K562 (cell line): ENCODE results near the gene CSF1. TPM values are rescaled to one million over a fixed set of nuclear protein-coding genes. Genes with fewer than 3 reads are reported as not detected.

Experiments used
- BHLHE40 ChIP-seq: IDR thresholded peaks from 2 replicates; pipeline ENCODE4 v1.6.1; 2011; ENCODE audit warnings: low read length, improper control_type of control experiment
- DMBX1 ChIP-seq: fragments of 250-450 bp; sonication (Bioruptor Pico); IDR thresholded peaks from 2 replicates; pipeline ENCODE4 v1.8.0; 2022; ENCODE audit warnings: inconsistent platforms, mild to moderate bottlenecking, moderate library complexity, borderline replicate concordance
- ESRRA ChIP-seq: fragments of 450-650 bp; IDR thresholded peaks from 2 replicates; pipeline ENCODE4 v1.6.1; 2014; ENCODE audit warnings: low read depth, mild to moderate bottlenecking, moderate library complexity, borderline replicate concordance
- HOMEZ ChIP-seq: fragments of 250-450 bp; sonication (Bioruptor Pico); IDR thresholded peaks from 2 replicates; pipeline ENCODE4 v1.4.0; 2020; ENCODE audit warnings: mild to moderate bottlenecking, moderate library complexity
- ILF3 ChIP-seq: fragments of 450-650 bp; IDR thresholded peaks from 2 replicates; pipeline ENCODE4 v1.6.1; 2018; ENCODE audit warnings: antibody characterized with exemption, mild to moderate bottlenecking, moderate library complexity, borderline replicate concordance
- JUNB ChIP-seq: fragments of 450-650 bp; formaldehyde crosslinking; conservative IDR thresholded peaks from 2 replicates; pipeline ENCODE4 v1.4.0; 2020; ENCODE audit warnings: mild to moderate bottlenecking
- NR2C2 ChIP-seq, 2 experiments: fragments of 200-800 bp in 1 of 2; sonication (Bioruptor generic) in 1 of 2; sonication (generic) in 1 of 2; formaldehyde crosslinking in 1 of 2; IDR thresholded peaks; 2 replicates each; pipeline versions ENCODE4 v1.6.1 to v1.8.0; 2016 to 2022; ENCODE audit warnings: mild to moderate bottlenecking in 1 of 2, missing compliant biosample characterization in 1 of 2, missing genetic modification characterization in 1 of 2, missing genetic modification reagents in 1 of 2
- PBX2 ChIP-seq, 2 experiments: IDR thresholded peaks in 1 of 2; conservative IDR thresholded peaks in 1 of 2; 2 replicates each; pipeline ENCODE4 v1.6.1; 2016; ENCODE audit warnings: low read depth in 2 of 2, mild to moderate bottlenecking in 1 of 2, missing compliant biosample characterization in 1 of 2, missing genetic modification characterization in 1 of 2, moderate library complexity in 1 of 2
- PYGO2 ChIP-seq: fragments of 450-650 bp; IDR thresholded peaks from 2 replicates; pipeline ENCODE4 v1.6.1; 2016; ENCODE audit warnings: mild to moderate bottlenecking, missing genetic modification characterization, moderate library complexity, missing compliant biosample characterization
- RCOR1 ChIP-seq, 2 experiments: IDR thresholded peaks; 2 replicates each; pipeline ENCODE4 v1.6.1; 2012; ENCODE audit warnings: low read depth in 2 of 2, low read length in 2 of 2, borderline replicate concordance in 1 of 2, improper control_type of control experiment in 1 of 2
- SETDB1 ChIP-seq: IDR thresholded peaks from one replicate; pipeline ENCODE4 v1.6.1; 2012; ENCODE audit warnings: low read length, control low read depth, inconsistent platforms
- SMARCE1 ChIP-seq: fragments of 450-650 bp; IDR thresholded peaks from 2 replicates; pipeline ENCODE4 v1.7.1; 2016; ENCODE audit warnings: mild to moderate bottlenecking
- TFE3 ChIP-seq: fragments of 450-650 bp; formaldehyde crosslinking; IDR thresholded peaks from 2 replicates; pipeline ENCODE4 v1.4.0; 2020; ENCODE audit warnings: mild to moderate bottlenecking, mixed read lengths
- U2AF2 ChIP-seq: fragments of 200-400 bp; formaldehyde crosslinking; optimal IDR thresholded peaks from 2 replicates; pipeline ENCODE3; 2017; ENCODE audit warnings: low read depth, mild to moderate bottlenecking, low read length
- USF1 ChIP-seq: sonication (generic); formaldehyde crosslinking; IDR thresholded peaks from 2 replicates; pipeline ENCODE4 v1.9.0; 2022; ENCODE audit warnings: mild to moderate bottlenecking, missing genetic modification reagents
- ZNF395 ChIP-seq: fragments of 200-800 bp; sonication (Bioruptor generic); IDR thresholded peaks from 2 replicates; pipeline ENCODE4 v1.6.1; 2017; ENCODE audit warnings: missing genetic modification characterization, missing compliant biosample characterization
- polyA plus RNA-seq, 8 experiments: library from polyadenylated mRNA; depleted of rRNA in 4 of 8; stranded (reverse) in 5 of 8; unstranded in 3 of 8; fragments of >200 nt; fragmentation: Nextera tagmentation in 2 of 8; fragmentation: Illumina TruSeq in 1 of 8; extraction: Ambion mirVana in 2 of 8; extraction: Trizol in 1 of 8; gene quantifications; 2 replicates each; pipeline versions ENCODE4 v1.2.1 to v1.2.3, GENCODE V29; 2011 to 2014; ENCODE audit warnings: inconsistent platforms in 1 of 8, missing spikeins in 1 of 8
- total RNA-seq, 7 experiments: library from RNA; depleted of rRNA in 6 of 7; stranded (reverse); fragments of >200 nt in 6 of 7; fragmentation: Illumina TruSeq in 2 of 7; extraction: Trizol in 2 of 7; gene quantifications; 2 replicates each; pipeline versions ENCODE4 v1.2.1 to v1.2.3, GENCODE V29; 2011 to 2021; ENCODE audit warnings: low replicate concordance in 1 of 7

The CSF1 gene
- total and polyA plus RNA-seq, 9 of the 15 experiments (the other 6 are each of a cell fraction or from before 2014, with no cell fraction given) = 0.18 to 11.8 (median 2.8) TPM

DNA sequence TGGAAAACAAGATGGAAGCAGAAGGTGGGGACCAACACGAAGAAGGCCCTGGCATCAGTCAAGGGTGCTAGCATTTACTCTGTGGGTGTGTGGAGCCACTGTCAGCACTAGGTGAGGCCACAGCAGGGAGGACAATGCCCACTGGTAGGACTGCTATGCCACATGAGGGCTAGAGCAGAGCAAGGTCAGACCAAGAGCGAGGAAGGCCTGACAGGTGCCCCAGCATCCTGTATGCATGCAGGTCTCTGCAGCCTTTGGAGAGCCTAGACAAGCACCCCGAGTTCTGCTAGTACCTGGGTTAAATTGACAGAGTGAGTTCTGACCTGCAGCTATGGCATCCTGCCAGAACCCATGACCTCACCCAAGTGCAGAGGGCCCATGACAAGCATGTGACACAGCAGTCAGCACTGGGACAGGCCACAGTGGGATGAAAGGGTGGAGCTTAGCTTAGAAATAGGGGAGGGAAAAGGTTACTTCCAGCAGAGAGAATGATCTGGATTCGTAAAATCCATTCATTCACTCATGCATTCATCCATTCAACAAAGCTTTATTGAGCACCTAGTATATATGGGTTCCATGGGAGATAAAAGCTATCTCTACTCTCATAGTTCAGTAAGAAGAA is 9.0 kb upstream of the CSF1 start (continued):
- TF ChIP-seq USF1 (CRISPR knock-in tag) (peak; percentile 86), DMBX1 (CRISPR knock-in tag) (peak; percentile 53), TFE3 (CRISPR knock-in tag) (peak; percentile 82), ILF3 (no peak), U2AF2 (no peak), JUNB (0 out of 2 replicates have a peak, but pooled peaks have one; percentile 5), NR2C2 (CRISPR knock-in tag; IDR thresholded peaks at IDR 0.05) (no peak), NR2C2 (tag; IDR thresholded peaks at IDR 0.05) (peak; percentile 91), SMARCE1 (peak; percentile 63; the same call in 1 of the 2 replicates), HOMEZ (CRISPR knock-in tag) (0 out of 2 replicates have a peak, but pooled peaks have one; percentile 14), SETDB1 (peak; percentile 76), RCOR1 (IDR thresholded peaks at IDR 0.05; ENCODE audit: borderline replicate concordance in 1 of 2, low read depth in 2 of 2, low read length in 2 of 2) (peak in 1 of 2 experiments; percentile 88; a peak in 1 of 4 replicates), ESRRA (peak; percentile 76), PBX2 (CRISPR knock-in tag; IDR thresholded peaks at IDR 0.05; ENCODE audit: low read depth) (no peak), PBX2 (tag; conservative IDR thresholded peaks at IDR 0.05; ENCODE audit: low read depth) (peak; percentile 42; the same call in 1 of the 2 replicates), ZNF395 (CRISPR knock-in tag) (peak; percentile 80; the same call in 1 of the 2 replicates), PYGO2 (tag) (peak; percentile 64; the same call in 1 of the 2 replicates), BHLHE40 (peak; percentile 83)
